Dedifferentiated amniotic fluid mesenchymal stem cell (primary cell): Measurements from ENCODE around the gene GH1.
"Not testable (repeated sequence)": the region's sequence is repeated elsewhere in the genome, so short reads cannot be mapped to it uniquely, and the experiment has no call there.

Source experiments
- DNase-seq: peaks from one replicate; pipeline ENCODE4 v3.0.0-alpha.2; 2016; ENCODE audit errors: extremely low spot score

The GH1 gene

GRCh38 chr17:63918789-63919305 is at the start of gene GH1:
TSS of gene GH1 (minus strand) at chr17:63918839. CDS start at chr17:63918776, 63 bp downstream.
- DNase-seq, result not testable (repeated sequence)

GRCh38 chr17:63967953-63968352 is 49.3 kb upstream of the GH1 start:
- no peak for DNase-seq

- no peak for DNase-seq
Observed at GRCh38 chr17:63966646-63967264, 48.1 kb upstream of the GH1 start.

GRCh38 chr17:63963123-63963522 is 44.5 kb upstream of the GH1 start:
- no peak for DNase-seq

GRCh38 chr17:63962298-63962744 is 43.7 kb upstream of the GH1 start:
- DNase-seq, result no peak

GRCh38 chr17:63961355-63962212 is 42.9 kb upstream of the GH1 start:
- DNase-seq, result no peak

- DNase-seq, result no peak
Observed at GRCh38 chr17:63960430-63960829, 41.8 kb upstream of the GH1 start.

- no peak for DNase-seq
Observed at GRCh38 chr17:63960006-63960405, 41.4 kb upstream of the GH1 start.

GRCh38 chr17:63956296-63956920 is 37.8 kb upstream of the GH1 start:
- no peak for DNase-seq

GRCh38 chr17:63955791-63956190 is 37.2 kb upstream of the GH1 start:
- no peak for DNase-seq

GRCh38 chr17:63955232-63955631 is 36.6 kb upstream of the GH1 start:
- DNase-seq, result no peak

- no peak for DNase-seq
Observed at GRCh38 chr17:63954402-63955063, 35.9 kb upstream of the GH1 start.

- DNase-seq, result no peak
Observed at GRCh38 chr17:63950940-63951907, 32.6 kb upstream of the GH1 start.

GRCh38 chr17:63949576-63950250 is 31.1 kb upstream of the GH1 start:
- DNase-seq, result no peak

GRCh38 chr17:63948521-63948920 is 29.9 kb upstream of the GH1 start:
- no peak for DNase-seq

GRCh38 chr17:63947711-63948330 is 29.2 kb upstream of the GH1 start:
- DNase-seq, result no peak

GRCh38 chr17:63946440-63947363 is 28.1 kb upstream of the GH1 start:
- DNase-seq, result no peak

- no peak for DNase-seq
Observed at GRCh38 chr17:63945784-63946439, 27.3 kb upstream of the GH1 start.
